Endothelial cell (in vitro differentiated cells): Measurements from ENCODE around the gene SOAT1. TPM values are rescaled to one million over a fixed set of nuclear protein-coding genes. Genes with fewer than 3 reads are reported as not detected.

Source experiments
- DNase-seq: peaks from one replicate; pipeline ENCODE4 v3.0.0; 2021; ENCODE audit warnings: low spot score
- H3K27ac Mint-ChIP-seq: one replicate; pipeline ENCODE4 v1.8.0; 2021; ENCODE audit warnings: mixed read lengths, inconsistent platforms; ENCODE audit not compliant: unreplicated experiment
- H3K27me3 Mint-ChIP-seq: one replicate; pipeline ENCODE4 v1.8.0; 2021; ENCODE audit warnings: mild to moderate bottlenecking, moderate library complexity, mixed read lengths, inconsistent platforms; ENCODE audit not compliant: unreplicated experiment
- H3K36me3 Mint-ChIP-seq: one replicate; pipeline ENCODE4 v1.8.0; 2021; ENCODE audit warnings: mild to moderate bottlenecking, low read depth, mixed read lengths, inconsistent platforms; ENCODE audit not compliant: unreplicated experiment
- H3K4me1 Mint-ChIP-seq: one replicate; pipeline ENCODE4 v1.8.0; 2021; ENCODE audit warnings: mild to moderate bottlenecking, mixed read lengths, inconsistent platforms; ENCODE audit not compliant: unreplicated experiment
- H3K4me3 Mint-ChIP-seq: one replicate; pipeline ENCODE4 v1.8.0; 2021; ENCODE audit warnings: mild to moderate bottlenecking, mixed read lengths, inconsistent platforms; ENCODE audit not compliant: unreplicated experiment
- H3K9me3 Mint-ChIP-seq: one replicate; pipeline ENCODE4 v1.8.0; 2021; ENCODE audit warnings: mixed read lengths, inconsistent platforms; ENCODE audit not compliant: unreplicated experiment
- CTCF ChIP-seq: fragments of 200-600 bp; sonication (generic); IDR thresholded peaks from one replicate; pipeline ENCODE4 v1.5.0; 2021; ENCODE audit warnings: antibody characterized with exemption; ENCODE audit not compliant: unreplicated experiment
- total RNA-seq: library from RNA; stranded (reverse); fragmentation: NEBNext Ultra II Directional; extraction: Animal tissue kit (Norgen Biotek cat#: 25700); gene quantifications from one replicate; pipeline ENCODE4 v1.2.1, GENCODE V29; 2021; ENCODE audit not compliant: unreplicated experiment

The SOAT1 gene
- total RNA-seq, 1 donor from 2014 or later, result 24.1 TPM

- H3K9me3 Mint-ChIP-seq, result no peaks in the 10 kb centered on the region
- no peaks in the 10 kb centered on the region for H3K4me1 Mint-ChIP-seq
- H3K4me3 Mint-ChIP-seq, result no peak overlapping the region
- peaks cover 8% of the 10 kb centered on the region for H3K36me3 Mint-ChIP-seq
- no peak for TF ChIP-seq CTCF
- peaks cover 5% of the 10 kb centered on the region for H3K27me3 Mint-ChIP-seq
- no peak for DNase-seq
- H3K27ac Mint-ChIP-seq, result no peak overlapping the region
These were observed 9.7 kb downstream of the SOAT1 start for GRCh38 chr1:179303200-179303785.

GRCh38 chr1:179305450-179305849 lies 11.9 kb downstream of the SOAT1 start:
- H3K9me3 Mint-ChIP-seq, result no peaks in the 10 kb centered on the region
- no peak for DNase-seq
- peaks cover 8% of the 10 kb centered on the region for H3K36me3 Mint-ChIP-seq
- TF ChIP-seq CTCF, result no peak
- no peak overlapping the region for H3K4me3 Mint-ChIP-seq
- H3K4me1 Mint-ChIP-seq, result no peaks in the 10 kb centered on the region
- H3K27me3 Mint-ChIP-seq, result peaks cover 5% of the 10 kb centered on the region
- H3K27ac Mint-ChIP-seq, result no peak overlapping the region

- no peak overlapping the region for H3K27ac Mint-ChIP-seq
These were observed 16.7 kb downstream of the SOAT1 start for GRCh38 chr1:179310291-179310690.

GRCh38 chr1:179310721-179311120 lies 17.1 kb downstream of the SOAT1 start:
- Mint-ChIP-seq H3K27me3 (no peaks in the 10 kb centered on the region), H3K4me3 (no peak overlapping the region), H3K9me3 (no peaks in the 10 kb centered on the region), H3K36me3 (peaks cover 3% of the 10 kb centered on the region), H3K4me1 (no peaks in the 10 kb centered on the region), H3K27ac (no peak overlapping the region)
- no peak for TF ChIP-seq CTCF
- no peak for DNase-seq

More at GRCh38 chr1:179310291-179310690, 16.7 kb downstream of the SOAT1 start:
- H3K27me3 Mint-ChIP-seq, result no peaks in the 10 kb centered on the region
- DNase-seq, result no peak
- no peaks in the 10 kb centered on the region for H3K4me1 Mint-ChIP-seq
- TF ChIP-seq CTCF, result no peak
- peaks cover 3% of the 10 kb centered on the region for H3K36me3 Mint-ChIP-seq
- no peak overlapping the region for H3K4me3 Mint-ChIP-seq
- H3K9me3 Mint-ChIP-seq, result no peaks in the 10 kb centered on the region

- H3K27me3 Mint-ChIP-seq, result no peaks in the 10 kb centered on the region
- no peaks in the 10 kb centered on the region for H3K9me3 Mint-ChIP-seq
- TF ChIP-seq CTCF, result no peak
- H3K36me3 Mint-ChIP-seq, result peaks cover 3% of the 10 kb centered on the region
- H3K4me3 Mint-ChIP-seq, result no peak overlapping the region
- H3K4me1 Mint-ChIP-seq, result no peaks in the 10 kb centered on the region
- DNase-seq, result no peak
- H3K27ac Mint-ChIP-seq, result no peak overlapping the region
These were observed 17.6 kb downstream of the SOAT1 start for GRCh38 chr1:179311149-179311700.
